Activated CD8-positive, alpha-beta memory T cell treated with anti-CD3 and anti-CD28 coated beads, Interleukin-2, amount 50 U/mL, for 1 hour (primary cell): Measurements from ENCODE around the gene SLC15A1.

Source experiments
- DNase-seq: peaks from one replicate; pipeline ENCODE4 v3.0.0-alpha.2; 2020; ENCODE audit errors: extremely low read depth

The SLC15A1 gene

GRCh38 chr13:98751861-98752466 lies 508 bp downstream of the SLC15A1 start:
- DNase-seq, result no peak

- DNase-seq, result no peak
Measured at GRCh38 chr13:98751367-98751782, 1.1 kb downstream of the SLC15A1 start.

GRCh38 chr13:98749501-98749900 lies 3.0 kb downstream of the SLC15A1 start:
- DNase-seq, result no peak

- DNase-seq, result no peak
Measured at GRCh38 chr13:98746968-98747367, 5.5 kb downstream of the SLC15A1 start.

- no peak for DNase-seq
Measured at GRCh38 chr13:98743377-98743776, 9.1 kb downstream of the SLC15A1 start.

- DNase-seq, result no peak
Measured at GRCh38 chr13:98742961-98743360, 9.5 kb downstream of the SLC15A1 start.

- no peak for DNase-seq
Measured at GRCh38 chr13:98741741-98742435, 10.6 kb downstream of the SLC15A1 start.

GRCh38 chr13:98740131-98740530 lies 12.3 kb downstream of the SLC15A1 start:
- no peak for DNase-seq

- DNase-seq, result no peak
Measured at GRCh38 chr13:98738993-98739392, 13.5 kb downstream of the SLC15A1 start.

GRCh38 chr13:98738213-98738612 lies 14.3 kb downstream of the SLC15A1 start:
- no peak for DNase-seq

GRCh38 chr13:98731925-98732324 lies 20.5 kb downstream of the SLC15A1 start:
- no peak for DNase-seq

- no peak for DNase-seq
Measured at GRCh38 chr13:98731038-98731437, 21.4 kb downstream of the SLC15A1 start.

GRCh38 chr13:98730441-98730840 lies 22.0 kb downstream of the SLC15A1 start:
- no peak for DNase-seq

- no peak for DNase-seq
Measured at GRCh38 chr13:98729658-98730057, 22.8 kb downstream of the SLC15A1 start.

- DNase-seq, result no peak
Measured at GRCh38 chr13:98722958-98723357, 29.5 kb downstream of the SLC15A1 start.

GRCh38 chr13:98721825-98722510 lies 30.5 kb downstream of the SLC15A1 start:
- no peak for DNase-seq

GRCh38 chr13:98719527-98720250 lies 32.8 kb downstream of the SLC15A1 start:
- DNase-seq, result no peak

- no peak for DNase-seq
Measured at GRCh38 chr13:98717891-98718290, 34.6 kb downstream of the SLC15A1 start.

- DNase-seq, result no peak
Measured at GRCh38 chr13:98717256-98717655, 35.2 kb downstream of the SLC15A1 start.

- no peak for DNase-seq
Measured at GRCh38 chr13:98710521-98710920, 42.0 kb downstream of the SLC15A1 start.

- DNase-seq, result no peak
Measured at GRCh38 chr13:98707281-98707999, 45.0 kb downstream of the SLC15A1 start.
